ENCODE measurements around the gene TMEM127. TPM values are rescaled to one million over a fixed set of nuclear protein-coding genes. Genes with fewer than 3 reads are reported as not detected.

TMEM127 gene
- polyA plus RNA-seq, 3 donors, result 72.3 to 107 (median 78.5) TPM

DNA sequence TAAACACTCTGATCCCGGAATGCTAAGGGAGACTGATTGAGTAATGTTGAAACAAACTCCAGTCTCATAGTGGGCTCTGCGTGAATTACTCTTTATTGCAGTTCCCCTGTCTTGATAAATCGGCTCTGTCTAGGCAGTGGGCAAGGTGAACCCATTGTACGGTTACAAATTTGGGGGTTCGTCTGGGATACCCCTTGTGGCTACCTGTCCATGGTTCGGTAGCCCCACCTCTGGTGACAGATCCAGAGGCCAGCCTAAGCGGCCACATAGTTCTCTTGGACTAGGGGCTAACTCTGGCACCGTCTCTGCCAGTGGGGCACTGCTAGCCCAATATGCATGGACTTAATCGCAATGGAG is 56.1 kb downstream of the TMEM127 start:
- TF ChIP-seq, protein P1, sequence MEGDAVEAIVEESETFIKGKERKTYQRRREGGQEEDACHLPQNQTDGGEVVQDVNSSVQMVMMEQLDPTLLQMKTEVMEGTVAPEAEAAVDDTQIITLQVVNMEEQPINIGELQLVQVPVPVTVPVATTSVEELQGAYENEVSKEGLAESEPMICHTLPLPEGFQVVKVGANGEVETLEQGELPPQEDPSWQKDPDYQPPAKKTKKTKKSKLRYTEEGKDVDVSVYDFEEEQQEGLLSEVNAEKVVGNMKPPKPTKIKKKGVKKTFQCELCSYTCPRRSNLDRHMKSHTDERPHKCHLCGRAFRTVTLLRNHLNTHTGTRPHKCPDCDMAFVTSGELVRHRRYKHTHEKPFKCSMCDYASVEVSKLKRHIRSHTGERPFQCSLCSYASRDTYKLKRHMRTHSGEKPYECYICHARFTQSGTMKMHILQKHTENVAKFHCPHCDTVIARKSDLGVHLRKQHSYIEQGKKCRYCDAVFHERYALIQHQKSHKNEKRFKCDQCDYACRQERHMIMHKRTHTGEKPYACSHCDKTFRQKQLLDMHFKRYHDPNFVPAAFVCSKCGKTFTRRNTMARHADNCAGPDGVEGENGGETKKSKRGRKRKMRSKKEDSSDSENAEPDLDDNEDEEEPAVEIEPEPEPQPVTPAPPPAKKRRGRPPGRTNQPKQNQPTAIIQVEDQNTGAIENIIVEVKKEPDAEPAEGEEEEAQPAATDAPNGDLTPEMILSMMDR (IDR thresholded peaks at IDR 0.05), result no peak
- H3K4me1 ChIP-seq (ENCODE audit: control insufficient read depth in 1 of 2, insufficient read depth in 2 of 2, low read length in 2 of 2), result peaks cover 43 to 47% of the 10 kb centered on the region in 2 donors
- peak overlapping the region in 1 of 2 donors; percentile 78 for H3K27ac ChIP-seq (ENCODE audit: low read depth in 1 of 2, low read length in 2 of 2)
- H3K27me3 ChIP-seq (ENCODE audit: control insufficient read depth in 2 of 2, insufficient read depth in 2 of 2, low read length in 2 of 2), result no peaks in the 10 kb centered on the region
- intact Hi-C loops (cut with micrococcal nuclease), result loop anchor here (1.0 to 5.0 kb wide), 4 partner anchors 15 to 57 kb away; partner anchors contain the start of genes CIAO1 (in 1 of the 2) and TMEM127 (in 1 of the 2)
- no peaks in the 10 kb centered on the region for H3K9me3 ChIP-seq (replicated peaks in 1 of 2; ENCODE audit: control insufficient read depth in 1 of 2, insufficient read depth in 1 of 2, low read length in 2 of 2)
- 92% methylated on average over 8 of the region's 9 CpGs for WGBS (ENCODE audit: insufficient coverage)
- Mint-ChIP-seq H3K27ac (peak overlapping the region in 6 of 7 donors; percentile 26 to 91 (median 88)), H3K4me1 (peaks cover 49% of the 10 kb centered on the region), H3K27me3 (ENCODE audit: low read depth in 3 of 3) (peaks cover 0 to 1% (median 0%) of the 10 kb centered on the region in 3 donors), H3K4me3 (peak overlapping the region; percentile 92 to 95), H3K9me3 (no peaks in the 10 kb centered on the region), H3K36me3 (peaks cover 13 to 32% of the 10 kb centered on the region in 2 donors)
- DNase-seq, result no peak
- H3K4me2 ChIP-seq (replicated peaks; ENCODE audit: extremely low read depth, low read length, poor library complexity, severe bottlenecking), result peak overlapping the region; percentile 83
- H3K79me2 ChIP-seq (ENCODE audit: insufficient read depth, low read length), result peaks cover 80% of the 10 kb centered on the region
- H4K20me1 ChIP-seq (ENCODE audit: insufficient read depth, low read length), result peaks cover 25% of the 10 kb centered on the region
- H3K36me3 ChIP-seq (replicated peaks in 1 of 2; ENCODE audit: control insufficient read depth in 1 of 2, insufficient read depth in 2 of 2, low read length in 2 of 2), result no peaks in the 10 kb centered on the region
- H3K4me3 ChIP-seq (replicated peaks in 1 of 3; ENCODE audit: low read depth in 2 of 3, low read length in 3 of 3), result peak overlapping the region in 1 of 3 experiments; percentile 78
- H2AFZ ChIP-seq (ENCODE audit: insufficient read depth, low read depth, low read length, poor library complexity, severe bottlenecking), result no peak overlapping the region
- H3K9ac ChIP-seq (ENCODE audit: insufficient read depth, low read length, poor library complexity, severe bottlenecking), result no peak overlapping the region

DNA sequence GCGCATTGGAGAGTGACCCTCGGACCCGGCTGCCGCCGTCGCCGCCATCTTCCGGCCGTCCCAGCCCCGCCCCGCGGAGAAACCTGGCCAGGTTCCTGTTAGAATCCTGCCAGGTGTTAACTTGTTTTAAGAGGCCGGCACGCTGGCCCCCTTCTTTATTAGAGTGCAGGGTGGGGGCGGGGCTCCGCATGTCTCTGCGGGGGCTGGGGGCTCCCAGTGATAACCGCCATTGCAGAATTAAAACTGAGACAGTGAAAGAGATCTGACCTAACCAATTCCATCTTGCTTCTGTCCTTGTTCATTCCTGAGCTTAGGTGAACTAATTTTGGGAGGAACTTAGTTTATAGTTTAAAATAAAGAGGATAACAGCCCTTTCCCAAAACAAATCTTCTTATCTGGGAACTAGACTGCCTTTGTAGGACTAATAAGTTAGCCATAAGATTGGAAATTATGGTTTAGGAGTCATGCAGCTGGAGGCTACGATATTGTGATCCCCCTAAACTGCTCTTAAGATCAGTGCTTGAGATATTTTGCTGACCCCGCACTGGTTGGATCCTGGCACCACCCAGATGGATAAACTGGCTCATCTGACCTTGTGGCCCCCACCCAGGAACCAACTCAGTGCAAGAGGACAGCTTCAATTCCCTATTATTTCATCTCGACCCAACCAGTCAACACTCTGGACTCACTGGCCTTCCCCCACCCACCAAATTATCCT is 56.6 kb downstream of the TMEM127 start:
- H3K4me2 ChIP-seq (replicated peaks; ENCODE audit: extremely low read depth, low read length, poor library complexity, severe bottlenecking), result peak overlapping the region; percentile 83
- peaks cover 30% of the 10 kb centered on the region for H4K20me1 ChIP-seq (ENCODE audit: insufficient read depth, low read length)
- Mint-ChIP-seq H3K36me3 (peaks cover 13 to 35% of the 10 kb centered on the region in 2 donors), H3K4me1 (peaks cover 52% of the 10 kb centered on the region), H3K27me3 (ENCODE audit: low read depth in 3 of 3) (peaks cover 0 to 1% (median 0%) of the 10 kb centered on the region in 3 donors), H3K4me3 (peak overlapping the region; percentile 92 to 95), H3K27ac (peak overlapping the region; percentile 85 to 93 (median 90)), H3K9me3 (no peaks in the 10 kb centered on the region)
- H3K79me2 ChIP-seq (ENCODE audit: insufficient read depth, low read length), result peaks cover 85% of the 10 kb centered on the region
- peak overlapping the region; percentile 81 for H3K9ac ChIP-seq (ENCODE audit: insufficient read depth, low read length, poor library complexity, severe bottlenecking)
- H3K4me3 ChIP-seq (replicated peaks in 1 of 3; ENCODE audit: low read depth in 2 of 3, low read length in 3 of 3), result peak overlapping the region; percentile 48 to 78 (median 62)
- H3K27me3 ChIP-seq (ENCODE audit: control insufficient read depth in 2 of 2, insufficient read depth in 2 of 2, low read length in 2 of 2), result no peaks in the 10 kb centered on the region
- H3K9me3 ChIP-seq (replicated peaks in 1 of 2; ENCODE audit: control insufficient read depth in 1 of 2, insufficient read depth in 1 of 2, low read length in 2 of 2), result no peaks in the 10 kb centered on the region
- H2AFZ ChIP-seq (ENCODE audit: insufficient read depth, low read depth, low read length, poor library complexity, severe bottlenecking), result peak overlapping the region; percentile 78
- intact Hi-C loops (cut with micrococcal nuclease), result loop anchor here (1.0 to 5.0 kb wide), 4 partner anchors 15 to 58 kb away; partner anchors contain the start of genes CIAO1 (in 1 of the 2) and TMEM127 (in 1 of the 2)
- WGBS (ENCODE audit: insufficient coverage), result 12% methylated on average over 14 of the region's 21 CpGs
- H3K36me3 ChIP-seq (replicated peaks in 1 of 2; ENCODE audit: control insufficient read depth in 1 of 2, insufficient read depth in 2 of 2, low read length in 2 of 2), result no peaks in the 10 kb centered on the region
- H3K27ac ChIP-seq (ENCODE audit: low read depth in 1 of 2, low read length in 2 of 2), result peak overlapping the region; percentile 73 to 78
- H3K4me1 ChIP-seq (ENCODE audit: control insufficient read depth in 1 of 2, insufficient read depth in 2 of 2, low read length in 2 of 2), result peaks cover 48 to 49% of the 10 kb centered on the region in 2 donors
- DNase-seq, result no peak
- TF ChIP-seq, protein P1 (IDR thresholded peaks at IDR 0.05), result no peak

Data from CD14-positive monocyte (primary cell).